OCI-LY3 (cell line): ENCODE data around the gene LRP11.

Source experiments
- EZH2phosphoT487 ChIP-seq: fragments of 200-600 bp; shearing (Covaris generic); IDR thresholded peaks from 2 replicates; pipeline ENCODE4 v1.6.1; 2018; ENCODE audit warnings: antibody characterized with exemption, mixed run types, low read depth
- TF ChIP-seq, protein P1 (sequence below): fragments of 200-600, 300-600 bp; sonication (generic); IDR thresholded peaks from 2 replicates; pipeline ENCODE4 v1.5.1; 2014; ENCODE audit warnings: antibody characterized with exemption, low read length, low read depth

DNA sequence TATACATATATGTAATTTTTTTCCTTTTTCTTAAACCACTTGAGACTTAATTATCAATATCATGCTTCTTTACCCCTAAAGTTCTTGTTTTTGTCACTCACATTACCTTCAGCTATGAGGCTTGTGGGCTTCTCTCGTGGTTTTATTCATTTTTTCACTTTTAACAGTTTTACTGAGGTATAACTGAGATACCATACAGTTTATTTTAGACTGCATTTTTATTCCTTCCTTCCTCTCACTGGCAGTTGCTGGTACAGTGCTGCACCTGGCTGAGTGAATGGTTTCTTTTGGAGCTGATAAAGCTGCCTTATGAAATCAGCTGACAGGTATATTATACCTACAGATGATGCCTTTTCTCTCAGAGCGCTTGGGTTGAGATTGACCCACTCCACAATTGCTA is 54.4 kb downstream of the LRP11 start:
- TF ChIP-seq, protein P1, sequence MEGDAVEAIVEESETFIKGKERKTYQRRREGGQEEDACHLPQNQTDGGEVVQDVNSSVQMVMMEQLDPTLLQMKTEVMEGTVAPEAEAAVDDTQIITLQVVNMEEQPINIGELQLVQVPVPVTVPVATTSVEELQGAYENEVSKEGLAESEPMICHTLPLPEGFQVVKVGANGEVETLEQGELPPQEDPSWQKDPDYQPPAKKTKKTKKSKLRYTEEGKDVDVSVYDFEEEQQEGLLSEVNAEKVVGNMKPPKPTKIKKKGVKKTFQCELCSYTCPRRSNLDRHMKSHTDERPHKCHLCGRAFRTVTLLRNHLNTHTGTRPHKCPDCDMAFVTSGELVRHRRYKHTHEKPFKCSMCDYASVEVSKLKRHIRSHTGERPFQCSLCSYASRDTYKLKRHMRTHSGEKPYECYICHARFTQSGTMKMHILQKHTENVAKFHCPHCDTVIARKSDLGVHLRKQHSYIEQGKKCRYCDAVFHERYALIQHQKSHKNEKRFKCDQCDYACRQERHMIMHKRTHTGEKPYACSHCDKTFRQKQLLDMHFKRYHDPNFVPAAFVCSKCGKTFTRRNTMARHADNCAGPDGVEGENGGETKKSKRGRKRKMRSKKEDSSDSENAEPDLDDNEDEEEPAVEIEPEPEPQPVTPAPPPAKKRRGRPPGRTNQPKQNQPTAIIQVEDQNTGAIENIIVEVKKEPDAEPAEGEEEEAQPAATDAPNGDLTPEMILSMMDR = no peak
- no peak for TF ChIP-seq EZH2phosphoT487
